Measurements from ENCODE around the gene EIF6.
"Not testable (repeated sequence)": the region's sequence is repeated elsewhere in the genome, so short reads cannot be mapped to it uniquely, and the experiment has no call there.

Gene EIF6

GRCh38 chr20:35284267-35284991 lies at the start of gene EIF6:
Gene EIF6 (minus strand): TSS chr20:35284772. CDS start chr20:35284487, 285 bp downstream.
- DNase-seq (ENCODE audit: low read depth), result peak; percentile 55

GRCh38 chr20:35333606-35334005 lies 49.0 kb upstream of the EIF6 start:
- no peak for DNase-seq (ENCODE audit: low read depth)

GRCh38 chr20:35332540-35333200 lies 48.1 kb upstream of the EIF6 start:
- DNase-seq (ENCODE audit: low read depth), result no peak

GRCh38 chr20:35329435-35330139 lies 45.0 kb upstream of the EIF6 start:
- no peak for DNase-seq (ENCODE audit: low read depth)

GRCh38 chr20:35328689-35329088 lies 44.1 kb upstream of the EIF6 start:
- DNase-seq (ENCODE audit: low read depth), result no peak

- DNase-seq (ENCODE audit: low read depth), result no peak
Observed at GRCh38 chr20:35328095-35328685, 43.6 kb upstream of the EIF6 start.

- DNase-seq (ENCODE audit: low read depth), result no peak
Observed at GRCh38 chr20:35327074-35327976, 42.8 kb upstream of the EIF6 start.

GRCh38 chr20:35326740-35327073 lies 42.1 kb upstream of the EIF6 start:
- no peak for DNase-seq (ENCODE audit: low read depth)

GRCh38 chr20:35326021-35326739 lies 41.6 kb upstream of the EIF6 start:
- DNase-seq (ENCODE audit: low read depth), result no peak

GRCh38 chr20:35325401-35325800 lies 40.8 kb upstream of the EIF6 start:
- DNase-seq (ENCODE audit: low read depth), result no peak

- DNase-seq (ENCODE audit: low read depth), result no peak
Observed at GRCh38 chr20:35320396-35321126, 36.0 kb upstream of the EIF6 start.

- DNase-seq (ENCODE audit: low read depth), result no peak
Observed at GRCh38 chr20:35319871-35320197, 35.3 kb upstream of the EIF6 start.

GRCh38 chr20:35319192-35319870 lies 34.8 kb upstream of the EIF6 start:
- DNase-seq (ENCODE audit: low read depth), result no peak

- no peak for DNase-seq (ENCODE audit: low read depth)
Observed at GRCh38 chr20:35318502-35319157, 34.1 kb upstream of the EIF6 start.

GRCh38 chr20:35317416-35318210 lies 33.0 kb upstream of the EIF6 start:
- DNase-seq (ENCODE audit: low read depth), result no peak

GRCh38 chr20:35316086-35316485 lies 31.5 kb upstream of the EIF6 start:
- DNase-seq (ENCODE audit: low read depth), result no peak

GRCh38 chr20:35315632-35316020 lies 31.1 kb upstream of the EIF6 start:
- DNase-seq (ENCODE audit: low read depth), result not testable (repeated sequence)

GRCh38 chr20:35314816-35315631 lies 30.5 kb upstream of the EIF6 start:
- no peak for DNase-seq (ENCODE audit: low read depth)
